Medulla oblongata (tissue), 1 donor: ENCODE measurements around the gene RTN4RL1.

ENCODE experiments used
- DNase-seq: peaks from one replicate; pipeline ENCODE4 v3.0.0-alpha.2; 2015; ENCODE audit errors: extremely low spot score

Gene RTN4RL1

GRCh38 chr17:2025220-2025621 lies at the start of gene RTN4RL1:
TSS of gene RTN4RL1 (minus strand) at chr17:2025334. CDS start at chr17:2024865, 469 bp downstream.
- DNase-seq: no peak

- DNase-seq: no peak
These were observed 49.8 kb upstream of the RTN4RL1 start for GRCh38 chr17:2074919-2075318.

GRCh38 chr17:2071455-2072281 lies 46.5 kb upstream of the RTN4RL1 start:
- no peak for DNase-seq

GRCh38 chr17:2071024-2071385 lies 45.9 kb upstream of the RTN4RL1 start:
- no peak for DNase-seq

- DNase-seq: no peak
These were observed 45.3 kb upstream of the RTN4RL1 start for GRCh38 chr17:2070241-2071023.

- DNase-seq: no peak
These were observed 43.5 kb upstream of the RTN4RL1 start for GRCh38 chr17:2068519-2069051.

- no peak for DNase-seq
These were observed 42.9 kb upstream of the RTN4RL1 start for GRCh38 chr17:2068031-2068518.

- no peak for DNase-seq
These were observed 42.5 kb upstream of the RTN4RL1 start for GRCh38 chr17:2067608-2068024.

- DNase-seq: no peak
These were observed 42.0 kb upstream of the RTN4RL1 start for GRCh38 chr17:2067048-2067561.

GRCh38 chr17:2065949-2066400 lies 40.8 kb upstream of the RTN4RL1 start:
- no peak for DNase-seq

GRCh38 chr17:2064980-2065785 lies 40.0 kb upstream of the RTN4RL1 start:
- DNase-seq: no peak

GRCh38 chr17:2064520-2064971 lies 39.4 kb upstream of the RTN4RL1 start:
- no peak for DNase-seq

GRCh38 chr17:2064147-2064489 lies 39.0 kb upstream of the RTN4RL1 start:
- DNase-seq: no peak

- DNase-seq: no peak
These were observed 38.4 kb upstream of the RTN4RL1 start for GRCh38 chr17:2063261-2064146.

- no peak for DNase-seq
These were observed 37.5 kb upstream of the RTN4RL1 start for GRCh38 chr17:2062571-2063183.

GRCh38 chr17:2061441-2061958 lies 36.4 kb upstream of the RTN4RL1 start:
- no peak for DNase-seq

GRCh38 chr17:2060681-2061440 lies 35.7 kb upstream of the RTN4RL1 start:
- DNase-seq: no peak

GRCh38 chr17:2060385-2060658 lies 35.2 kb upstream of the RTN4RL1 start:
- no peak for DNase-seq
